H1 (cell line): Measurements from ENCODE around the gene DDX60. TPM values are rescaled to one million over a fixed set of nuclear protein-coding genes. Genes with fewer than 3 reads are reported as not detected.

Source experiments
- CTCF ChIP-seq, 3 experiments: IDR thresholded peaks; 1 replicate in 2 of 3; 2 replicates in 1 of 3; pipeline versions ENCODE4 v1.5.1 to v1.6.1; 2011; ENCODE audit warnings: low read length in 3 of 3, mild to moderate bottlenecking in 3 of 3, inconsistent platforms in 2 of 3, low read depth in 1 of 3, moderate library complexity in 1 of 3; ENCODE audit not compliant: insufficient read depth in 1 of 3; ENCODE audit errors: control extremely low read depth in 1 of 3
- MAFK ChIP-seq: IDR thresholded peaks from 2 replicates; pipeline ENCODE4 v1.6.1; 2012; ENCODE audit warnings: low read depth, mild to moderate bottlenecking, improper control_type of control experiment, low read length
- RAD21 ChIP-seq, 2 experiments: IDR thresholded peaks in 1 of 2; conservative IDR thresholded peaks in 1 of 2; 2 replicates each; pipeline ENCODE4 v1.6.1; 2011; ENCODE audit warnings: low read depth in 2 of 2, low read length in 2 of 2, improper control_type of control experiment in 1 of 2, inconsistent platforms in 1 of 2, mild to moderate bottlenecking in 1 of 2, moderate library complexity in 1 of 2
- polyA plus RNA-seq, 7 experiments: library from polyadenylated mRNA; depleted of rRNA in 3 of 7; stranded (reverse) in 5 of 7; unstranded in 2 of 7; fragments of >200 nt in 5 of 7; fragments of 200-250 nt in 2 of 7; gene quantifications; 1 replicate in 5 of 7; 2 replicates in 1 of 7; 4 replicates in 1 of 7; pipeline versions ENCODE4 v1.2.1 to v1.2.3, GENCODE V29; 2011 to 2013; ENCODE audit warnings: missing spikeins in 2 of 7, mixed read lengths in 2 of 7
- total RNA-seq: library from RNA; stranded (reverse); fragmentation: NEBNext Ultra II Directional; extraction: Animal tissue kit (Norgen Biotek cat#: 25700); gene quantifications from 2 replicates; pipeline ENCODE4 v1.2.1, GENCODE V29; 2021

The DDX60 gene
- total and polyA plus RNA-seq, 2 of the 8 experiments (the other 6 are each of a cell fraction or from before 2014, with no cell fraction given), result 1.00 to 1.6 TPM

- no peak for TF ChIP-seq CTCF (IDR thresholded peaks at IDR 0.05; ENCODE audit: control extremely low read depth in 1 of 3, insufficient read depth in 1 of 3, low read depth in 1 of 3, low read length in 3 of 3)
- no peak for TF ChIP-seq RAD21 (IDR thresholded peaks at IDR 0.05 in 1 of 2, conservative IDR thresholded peaks at IDR 0.05 in 1 of 2; ENCODE audit: low read depth in 2 of 2, low read length in 2 of 2)
- TF ChIP-seq MAFK, result no peak
Measured at GRCh38 chr4:168259096-168259495, 59.5 kb downstream of the DDX60 start (continued).
